Ovary (tissue), 3 donors: Measurements from ENCODE around the gene CYSRT1.

Experiments
- CTCF ChIP-seq, 3 donors: fragments of 450-650 bp in 2 of 3; fragments of 200-600 bp in 1 of 3; IDR thresholded peaks; one replicate each; pipeline versions ENCODE4 v1.5.1 to v1.8.0; 2016 to 2022; ENCODE audit warnings: antibody characterized with exemption in 3 of 3, mild to moderate bottlenecking in 1 of 3
- EP300 ChIP-seq: sonication (generic); formaldehyde crosslinking; IDR thresholded peaks from one replicate; pipeline ENCODE4 v1.6.1; 2017; ENCODE audit warnings: antibody characterized with exemption
- donor health status: DM: no; HTN: no; CAD: no.

DNA sequence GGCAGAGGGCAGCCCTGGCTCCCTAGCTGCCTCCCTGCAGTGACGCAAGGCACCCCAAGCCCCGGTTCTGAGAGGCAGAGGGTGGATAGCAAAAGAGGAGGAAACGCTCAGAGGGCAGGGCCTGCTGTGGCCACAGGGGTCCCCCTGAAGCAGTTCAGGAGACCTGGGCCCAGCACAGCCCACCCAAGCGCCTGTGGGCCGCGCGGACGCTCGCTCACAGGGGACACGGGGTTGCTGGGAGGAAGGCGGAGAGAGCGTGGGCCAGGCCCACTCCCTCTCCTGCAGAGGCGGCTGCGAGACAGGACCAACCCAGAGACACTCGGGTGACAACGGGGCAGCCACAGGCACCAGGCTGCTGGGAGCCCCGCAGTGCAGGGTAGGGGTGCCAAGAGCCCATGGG, 45.2 kb upstream of the CYSRT1 start:
- TF ChIP-seq CTCF (IDR thresholded peaks at IDR 0.05) = no peak
- no peak for TF ChIP-seq EP300
